GM12878 (cell line): ENCODE measurements around the gene ITGA8. TPM values are rescaled to one million over a fixed set of nuclear protein-coding genes. Genes with fewer than 3 reads are reported as not detected.
"Not testable (repeated sequence)": the region's sequence is repeated elsewhere in the genome, so short reads cannot be mapped to it uniquely, and the experiment has no call there.

ENCODE experiments used
- ATAC-seq: fragments of 200-7000 bp; cut with Tn5 transposase; 3 replicates; pipeline ENCODE4 v1.9.1; 2020; ENCODE audit warnings: mild to moderate bottlenecking, moderate library complexity
- BruUV-seq: library from RNA; stranded (reverse); fragments of 400-500 nt; replicated peaks from 2 replicates; lab custom pipeline; 2021; lab: Mats Ljungman, UMichigan
- CTCF ChIA-PET: fragments of 300-600 bp; sonication (Branson Sonifier 250); formaldehyde crosslinking; extraction: SDS; loops from one replicate; lab custom pipeline; 2021; ENCODE audit warnings: inconsistent platforms; lab: Yijun Ruan, JAX
- POLR2A ChIA-PET: fragments of 350-600 bp; formaldehyde crosslinking; extraction: SDS; loops from one replicate; lab custom pipeline; 2021; ENCODE audit warnings: inconsistent platforms; lab: Charles Lee
- RAD21 ChIA-PET: fragments of 300-600 bp; sonication (Branson Sonifier 250); formaldehyde crosslinking; loops from one replicate; lab custom pipeline; 2023; ENCODE audit warnings: antibody characterized with exemption; ENCODE audit not compliant: unreplicated experiment; lab: Charles Lee
- SMC1A ChIA-PET: fragments of 300-600 bp; sonication (Branson Sonifier 250); formaldehyde crosslinking; loops from one replicate; lab custom pipeline; 2023; ENCODE audit not compliant: unreplicated experiment, uncharacterized antibody; lab: Charles Lee
- DNase-seq: peaks from one replicate; pipeline ENCODE4 v3.0.0-alpha.2; 2011; ENCODE audit warnings: low read depth, low spot score
- FAIRE-seq: peaks from 3 replicates; lab custom pipeline; 2011; peaks lifted over from hg19 to GRCh38; lab: Jason Lieb, UNC
- H2AFZ ChIP-seq: 2 replicates; pipeline ENCODE4 v1.6.0; 2011; ENCODE audit warnings: low read depth, low read length, control low read depth; ENCODE audit not compliant: control insufficient read depth
- H3K27ac ChIP-seq: 2 replicates; pipeline ENCODE4 v1.5.1; 2011; ENCODE audit warnings: control low read depth; ENCODE audit not compliant: control insufficient read depth, insufficient read depth
- H3K27me3 ChIP-seq, 2 experiments: replicated peaks in 1 of 2; 2 replicates each; pipeline versions ENCODE4 v1.6.0 to v1.6.1; 2011; ENCODE audit warnings: low read length in 1 of 2; ENCODE audit not compliant: control insufficient read depth in 2 of 2, insufficient read depth in 2 of 2
- H3K36me3 ChIP-seq, 2 experiments: 2 replicates each; pipeline ENCODE4 v1.5.1; 2011; ENCODE audit warnings: low read length in 1 of 2; ENCODE audit not compliant: control insufficient read depth in 2 of 2, insufficient read depth in 2 of 2
- H3K4me1 ChIP-seq: 2 replicates; pipeline ENCODE4 v1.6.1; 2011; ENCODE audit warnings: mild to moderate bottlenecking, low read length, moderate library complexity, mixed read lengths; ENCODE audit not compliant: control insufficient read depth, insufficient read depth
- H3K4me2 ChIP-seq: 2 replicates; pipeline ENCODE4 v1.6.0; 2011; ENCODE audit warnings: control low read depth; ENCODE audit not compliant: control insufficient read depth, insufficient read depth
- H3K4me3 ChIP-seq: fragments of 200-600 bp; sonication (generic); 2 replicates; pipeline ENCODE4 v1.5.1; 2016
- H3K79me2 ChIP-seq: 2 replicates; pipeline ENCODE4 v1.6.0; 2011; ENCODE audit warnings: low read length; ENCODE audit not compliant: control insufficient read depth, insufficient read depth
- H3K9ac ChIP-seq: 2 replicates; pipeline ENCODE4 v1.8.0; 2011; ENCODE audit warnings: low read length, control low read depth, mixed read lengths; ENCODE audit not compliant: control insufficient read depth, insufficient read depth
- H3K9me3 ChIP-seq: replicated peaks from 3 replicates; pipeline ENCODE4 v1.5.1; 2011; ENCODE audit warnings: mild to moderate bottlenecking, low read length; ENCODE audit not compliant: control insufficient read depth, insufficient read depth
- H4K20me1 ChIP-seq: 2 replicates; pipeline ENCODE4 v1.6.0; 2011; ENCODE audit not compliant: control insufficient read depth, insufficient read depth
- FOXK2 ChIP-seq: fragments of 450-650 bp; IDR thresholded peaks from 2 replicates; pipeline ENCODE4 v1.6.1; 2017; ENCODE audit warnings: mild to moderate bottlenecking, moderate library complexity
- ZBTB4 ChIP-seq: fragments of 450-650 bp; formaldehyde crosslinking; IDR thresholded peaks from 2 replicates; pipeline ENCODE4 v1.4.0; 2022; ENCODE audit warnings: mild to moderate bottlenecking, moderate library complexity
- ZNF217 ChIP-seq: fragments of 450-650 bp; IDR thresholded peaks from 2 replicates; pipeline ENCODE4 v1.6.1; 2017; ENCODE audit warnings: antibody characterized with exemption, mild to moderate bottlenecking
- WGBS: methylation state at CpG from one replicate; pipeline ENCODE4 v1.1.6; 2016; ENCODE audit warnings: low lambda C conversion rate; ENCODE audit not compliant: insufficient replicate concordance, insufficient coverage; ENCODE audit errors: missing lambda C conversion rate; 5-methylcytosine and 5-hydroxymethylcytosine counted together
- in situ Hi-C: fragments of 300-500 bp; cut with MboI; formaldehyde crosslinking; loops from 9 replicates; pipeline ENCODE4 v1.14.3; 2018; ENCODE audit warnings: mixed read lengths
- intact Hi-C: fragments of 100-400 bp; cut with micrococcal nuclease; formaldehyde crosslinking; loops from one replicate; pipeline ENCODE4 v1.14.2; 2022; ENCODE audit not compliant: unreplicated experiment
- polyA plus RNA-seq, 11 experiments: library from polyadenylated mRNA; depleted of rRNA in 4 of 11; unstranded in 6 of 11; stranded (reverse) in 5 of 11; fragments of >200 nt; fragmentation: Nextera tagmentation in 4 of 11; fragmentation: Illumina TruSeq in 1 of 11; extraction: Ambion mirVana in 4 of 11; extraction: Trizol in 1 of 11; gene quantifications; 1 replicate in 1 of 11; 2 replicates in 10 of 11; pipeline versions ENCODE4 v1.2.1 to v1.2.3, GENCODE V29; 2011 to 2016; ENCODE audit warnings: inconsistent platforms in 2 of 11, missing spikeins in 2 of 11, low read depth in 1 of 11
- total RNA-seq, 4 experiments: library from RNA; depleted of rRNA in 3 of 4; stranded (reverse); fragments of >200 nt in 3 of 4; fragmentation: Illumina TruSeq in 1 of 4; extraction: Trizol in 1 of 4; gene quantifications; 2 replicates each; pipeline versions ENCODE4 v1.2.1 to v1.2.3, GENCODE V29; 2013 to 2021

Gene ITGA8
- total and polyA plus RNA-seq, 10 of the 15 experiments (the other 5 are each of a cell fraction or from before 2014, with no cell fraction given), result 0.03 TPM; not detected in 9

- no peak for FAIRE-seq
- RAD21 ChIA-PET, result no interaction called here
- 1% methylated on average over 4 of the region's 4 CpGs for WGBS
Measured at GRCh38 chr10:15476337-15476736, 243.4 kb downstream of the ITGA8 start.

DNA sequence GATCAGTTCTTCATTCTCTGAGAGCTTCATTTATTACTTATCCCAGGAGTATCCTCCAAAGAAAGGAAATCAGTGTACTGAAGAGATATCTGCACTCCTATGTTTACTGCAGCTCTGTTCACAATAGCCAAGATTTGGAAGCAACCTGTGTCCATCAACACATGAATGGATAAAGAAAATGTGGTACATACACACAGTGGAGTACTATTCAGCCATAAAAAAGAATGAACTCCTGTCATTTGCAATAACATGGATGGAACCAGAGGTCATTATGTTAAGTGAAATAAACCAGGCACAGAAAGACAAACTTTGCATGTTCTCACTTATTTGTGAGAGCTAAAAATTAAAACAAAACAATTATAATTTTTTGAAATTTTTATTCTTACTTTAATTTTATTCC is 244.3 kb downstream of the ITGA8 start:
- DNase-seq, ATAC-seq, in situ Hi-C loops, H3K4me1 ChIP-seq, H3K4me2 ChIP-seq, RAD21 ChIA-PET, H3K9ac ChIP-seq, H3K27me3 ChIP-seq, H3K9me3 ChIP-seq, H2AFZ ChIP-seq, POLR2A ChIA-PET, H3K36me3 ChIP-seq, H3K27ac ChIP-seq, FAIRE-seq, H3K79me2 ChIP-seq, BruUV-seq, intact Hi-C loops, H3K4me3 ChIP-seq, H4K20me1 ChIP-seq: not testable (repeated sequence)
- ChIA-PET CTCF (interaction anchor here (0.8 kb wide), 1 partner anchor 18 kb away, joined by 3 read pairs; no protein-coding TSS in a partner anchor), SMC1A (interaction anchor here (0.7 kb wide), 1 partner anchor 109 kb away, joined by 3 read pairs; no protein-coding TSS in a partner anchor)

More at GRCh38 chr10:15476337-15476736, 243.4 kb downstream of the ITGA8 start:
- BruUV-seq, result no TSS peak
- ATAC-seq (no peak), DNase-seq (no peak)
- H2AFZ ChIP-seq, result no peak overlapping the region
- no peaks in the 10 kb centered on the region for H3K4me1 ChIP-seq
- intact Hi-C loops (no loop called here), in situ Hi-C loops (no loop called here)
- no peak overlapping the region for H3K27ac ChIP-seq
- H3K4me2 ChIP-seq, result no peak overlapping the region
- no peak overlapping the region for H3K9ac ChIP-seq
- TF ChIP-seq FOXK2, result no peak
- no peak for TF ChIP-seq ZBTB4 (CRISPR knock-in tag)
- TF ChIP-seq ZNF217, result no peak
- no peaks in the 10 kb centered on the region for H3K36me3 ChIP-seq
- no peaks in the 10 kb centered on the region for H3K79me2 ChIP-seq
- ChIA-PET CTCF (interaction anchor here (0.7 to 0.9 kb wide), 2 partner anchors 56 to 58 kb away, joined by 3 read pairs; no protein-coding TSS in a partner anchor), POLR2A (no interaction called here), SMC1A (interaction anchor here (0.6 kb wide), 1 partner anchor 1052 kb away, joined by 4 read pairs; no protein-coding TSS in a partner anchor)
- H3K4me3 ChIP-seq, result no peak overlapping the region
- H4K20me1 ChIP-seq, result no peaks in the 10 kb centered on the region
- H3K9me3 ChIP-seq, result no peaks in the 10 kb centered on the region
- peaks cover 0 to 1% of the 10 kb centered on the region in 2 experiments; a peak in 2 of 4 replicates for H3K27me3 ChIP-seq
